Limb (tissue), 2 donors: Measurements from ENCODE around the gene STXBP6.

Experiments used
- DNase-seq, 2 donors: peaks; one replicate each; pipeline ENCODE4 v3.0.0-alpha.2; 2016; ENCODE audit errors: extremely low spot score in 2 of 2

Gene STXBP6

DNA sequence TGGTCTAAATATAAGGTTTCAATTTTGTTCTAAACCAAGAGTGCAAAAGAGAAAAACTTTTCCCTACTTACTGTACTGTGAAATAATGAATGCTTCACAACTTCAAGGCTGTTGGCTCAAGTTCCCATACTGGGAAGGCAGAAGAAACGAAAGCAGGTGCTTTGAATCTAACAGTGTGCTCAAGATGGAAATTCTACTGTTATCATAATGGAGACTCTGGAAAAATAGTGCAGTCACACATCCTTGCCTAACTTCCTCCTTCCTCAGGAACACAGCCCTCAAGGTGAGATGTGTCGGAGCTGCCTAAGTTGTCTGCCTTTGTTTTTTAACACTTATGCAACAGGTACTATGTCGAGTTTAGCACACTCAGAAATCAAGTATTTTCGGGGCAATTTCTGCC lies 131.1 kb downstream of the STXBP6 start:
- no peak for DNase-seq

DNA sequence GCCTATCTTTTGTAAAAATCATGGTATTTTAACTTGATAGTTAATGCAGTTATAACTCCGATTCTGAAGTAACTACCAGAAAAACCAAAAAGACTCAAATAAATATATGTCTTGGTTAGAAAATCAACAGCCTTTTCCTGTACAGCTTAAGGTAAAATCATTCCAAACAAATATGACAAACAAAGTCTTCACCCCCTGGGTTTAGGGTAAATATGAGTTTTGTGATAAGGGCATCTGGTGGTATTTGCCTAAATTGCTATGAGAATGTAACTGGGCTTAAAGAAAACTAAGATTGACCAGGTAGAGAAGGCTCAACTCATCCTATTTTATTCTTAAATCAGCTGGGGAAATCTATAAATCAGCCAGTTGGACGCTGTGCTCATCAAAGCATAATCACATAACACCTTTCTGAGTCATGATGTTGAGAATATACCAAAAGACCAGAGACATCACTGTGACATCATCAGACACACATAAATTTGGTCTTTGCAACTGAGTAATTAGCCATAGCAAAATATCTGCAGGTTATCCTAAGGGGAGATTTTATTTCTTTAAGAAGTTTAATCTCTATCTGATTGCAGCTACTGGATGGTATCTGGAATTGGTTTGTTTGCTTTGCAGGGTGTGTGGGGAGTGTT lies 133.9 kb downstream of the STXBP6 start:
- DNase-seq: no peak

DNA sequence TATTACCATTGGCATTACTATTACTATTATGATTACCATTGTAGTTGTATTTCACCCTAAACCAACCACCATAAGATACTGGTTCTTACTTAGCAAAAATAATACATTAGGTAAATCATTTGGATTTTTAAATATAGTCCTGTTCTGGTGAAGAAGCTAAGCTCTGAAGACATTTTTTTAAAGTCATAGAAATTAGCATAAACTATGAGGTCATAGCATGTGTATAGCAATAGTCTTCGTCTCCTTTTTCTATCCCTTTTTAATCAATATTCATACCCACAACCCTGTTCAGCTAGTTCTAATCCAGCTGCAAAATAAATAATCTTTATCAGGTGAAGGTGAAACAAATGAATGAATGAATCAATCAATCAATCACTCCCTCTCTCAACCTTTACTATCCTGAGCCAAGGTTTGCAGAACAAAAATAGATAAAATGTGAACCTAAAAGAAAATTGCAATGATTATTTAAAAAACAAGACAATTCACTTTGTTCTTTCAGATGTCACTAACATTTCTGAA lies 134.5 kb downstream of the STXBP6 start:
- DNase-seq: no peak

DNA sequence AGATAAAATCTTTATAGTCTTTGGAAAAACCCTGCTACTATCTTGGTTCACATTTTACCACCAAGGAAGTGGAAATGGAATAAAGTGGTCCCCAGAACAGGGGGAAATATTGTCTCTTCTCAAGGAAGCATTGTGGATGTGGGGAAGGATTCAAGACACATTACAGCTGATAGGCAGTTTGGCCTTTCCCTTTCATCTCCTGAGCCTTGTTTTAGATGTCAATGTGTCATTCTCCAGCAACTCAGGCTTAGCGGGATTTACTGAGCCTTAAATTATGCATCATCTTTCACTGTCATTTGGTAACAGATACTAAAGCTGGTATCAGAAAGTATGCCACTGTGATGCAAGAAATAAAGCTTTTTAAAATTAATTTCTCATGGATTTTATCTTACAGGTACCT lies 136.2 kb downstream of the STXBP6 start:
- no peak for DNase-seq

DNA sequence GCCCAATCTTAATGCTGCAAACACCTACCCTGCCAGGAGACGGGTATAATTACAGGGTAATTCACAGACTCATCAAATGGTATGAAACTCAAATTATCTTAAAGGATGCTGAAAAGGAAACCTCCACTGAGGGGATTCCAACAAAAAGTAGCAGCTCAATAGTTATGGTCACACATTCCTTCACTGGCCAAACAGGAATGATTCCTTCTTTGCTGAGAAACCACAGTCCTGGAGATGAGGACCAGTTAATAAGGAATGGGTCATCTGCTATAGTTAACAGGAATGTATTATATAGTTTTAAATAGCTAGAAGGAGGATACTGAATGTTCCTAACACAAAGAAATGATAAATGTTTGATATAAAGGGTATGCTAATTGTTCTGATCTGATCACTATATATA lies 136.9 kb downstream of the STXBP6 start:
- no peak for DNase-seq

DNA sequence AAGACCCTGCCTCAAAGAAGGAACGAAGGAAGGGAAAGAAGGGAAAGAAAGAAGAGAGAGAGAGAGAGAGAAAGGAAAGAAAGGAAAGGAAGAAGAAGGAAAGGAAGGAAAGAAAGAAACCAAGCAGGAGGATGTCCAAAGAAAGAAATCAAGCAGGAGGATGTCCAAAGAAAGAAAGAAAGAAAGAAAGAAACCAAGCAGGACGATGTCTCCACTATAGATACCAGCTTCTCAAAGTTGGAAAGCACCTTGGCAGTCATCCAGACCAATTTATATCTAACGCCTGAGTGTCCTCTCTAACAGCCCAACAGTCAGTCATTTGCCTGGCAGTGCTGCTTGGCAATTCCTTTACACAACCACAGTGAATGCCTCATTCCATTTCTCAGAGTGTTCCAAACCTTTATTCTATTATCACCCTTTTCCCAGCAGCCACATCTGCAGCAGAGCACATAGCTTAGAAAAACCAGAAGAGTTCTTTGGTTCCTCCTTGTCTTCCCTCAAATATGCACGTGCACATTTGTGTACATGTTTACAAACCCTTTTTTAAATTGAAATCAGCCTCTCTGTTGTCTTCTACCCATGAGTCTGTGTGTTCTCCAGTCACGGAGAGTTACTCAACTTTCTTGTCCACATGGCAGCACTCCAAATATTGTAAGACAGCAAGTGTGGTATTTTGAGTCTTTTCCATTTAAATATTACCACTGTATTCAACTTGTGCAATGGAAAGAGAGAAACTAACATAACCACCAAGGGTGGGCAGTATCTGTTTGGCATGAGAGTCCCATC lies 138.4 kb downstream of the STXBP6 start:
- DNase-seq: no peak

DNA sequence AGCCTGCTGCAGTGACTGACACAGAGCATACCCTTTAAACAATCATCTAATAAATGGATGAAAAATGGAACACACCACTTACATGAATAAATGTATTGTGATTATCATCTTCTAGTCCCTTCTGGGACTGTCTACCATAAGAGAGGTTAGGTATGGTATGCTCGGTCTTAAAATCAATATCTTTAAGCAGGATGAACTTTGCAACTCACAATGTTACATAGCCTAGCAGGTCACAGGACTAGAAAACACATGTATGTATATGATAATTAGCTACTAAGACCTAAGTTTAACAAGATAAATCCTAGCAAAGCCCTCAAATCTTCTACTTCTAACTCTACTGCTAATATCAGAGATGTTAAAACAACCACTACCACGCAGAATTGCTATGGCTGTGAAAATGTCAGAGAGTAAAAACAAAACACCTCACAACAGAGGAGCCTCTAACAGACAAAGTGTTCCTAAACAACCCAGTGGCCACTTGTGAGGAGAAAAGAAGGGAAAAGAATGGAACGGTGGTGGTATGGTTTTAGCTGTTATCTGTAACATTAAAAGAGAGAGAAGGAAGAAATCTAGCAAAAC lies 139.4 kb downstream of the STXBP6 start:
- no peak for DNase-seq

DNA sequence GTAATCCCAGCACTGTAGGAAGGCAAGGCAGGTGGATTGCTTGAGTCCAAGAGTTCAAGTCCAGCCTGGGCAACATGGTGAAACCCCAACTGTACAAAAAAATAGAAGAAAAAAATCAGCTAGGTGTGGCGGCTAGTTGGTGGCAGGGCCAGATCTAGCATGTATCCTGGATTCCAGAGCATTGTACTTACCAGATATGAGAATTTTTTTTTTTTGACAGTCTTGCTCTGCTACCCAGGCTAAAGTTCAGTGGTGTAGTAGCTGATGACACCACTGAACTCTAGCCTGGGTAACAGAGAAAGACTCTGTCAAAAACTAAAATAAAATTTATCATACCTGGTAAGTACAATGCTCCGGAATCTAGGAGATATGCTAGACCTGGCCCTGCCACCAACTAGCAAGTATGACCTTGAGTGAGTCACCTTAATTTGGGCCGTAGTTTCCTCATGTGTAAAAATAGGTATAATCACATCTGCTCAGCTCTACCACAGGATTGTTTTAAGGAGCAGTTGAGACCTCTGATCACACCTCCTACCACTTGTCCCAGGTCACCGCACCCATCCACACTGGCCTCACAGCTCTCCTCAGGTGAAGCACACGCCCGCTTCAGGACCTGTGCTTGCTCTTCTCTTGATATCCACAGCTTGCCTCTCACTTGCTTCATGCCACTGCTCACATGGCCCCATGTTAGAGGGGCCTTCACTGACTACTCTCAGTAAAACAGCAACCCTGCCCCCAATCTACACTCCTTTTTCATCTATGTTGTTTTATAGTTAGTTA lies 140.2 kb downstream of the STXBP6 start:
- DNase-seq: no peak

DNA sequence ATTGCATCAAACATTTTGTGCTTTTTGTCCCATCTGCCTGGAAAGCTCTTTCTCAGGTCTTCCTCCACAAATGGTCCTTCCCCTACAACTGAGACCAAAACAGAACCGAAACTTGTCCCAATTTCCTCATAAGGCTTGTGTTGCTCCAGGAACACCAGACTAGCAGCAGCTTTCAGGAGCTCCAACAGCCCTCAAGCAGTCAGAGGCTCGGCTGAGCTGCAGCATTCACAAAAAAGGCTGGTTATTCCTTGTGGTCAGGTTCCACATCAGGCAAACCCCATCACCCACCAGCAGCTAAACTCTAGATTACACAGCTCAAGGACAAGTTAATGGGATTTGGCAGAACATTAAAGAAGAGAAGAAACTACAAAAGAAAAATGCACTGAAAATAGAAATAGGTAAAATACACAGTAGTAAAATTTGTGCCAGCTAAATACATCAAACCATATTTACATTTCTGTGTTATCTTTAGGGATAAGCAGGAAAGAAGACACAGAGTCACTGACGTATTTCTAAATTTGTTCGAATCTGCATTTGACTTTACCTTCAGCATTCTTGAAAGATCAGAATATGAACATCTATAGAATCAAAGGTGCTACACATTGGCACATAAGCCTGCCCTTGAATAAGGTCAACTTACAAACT lies 141.2 kb downstream of the STXBP6 start:
- no peak for DNase-seq

DNA sequence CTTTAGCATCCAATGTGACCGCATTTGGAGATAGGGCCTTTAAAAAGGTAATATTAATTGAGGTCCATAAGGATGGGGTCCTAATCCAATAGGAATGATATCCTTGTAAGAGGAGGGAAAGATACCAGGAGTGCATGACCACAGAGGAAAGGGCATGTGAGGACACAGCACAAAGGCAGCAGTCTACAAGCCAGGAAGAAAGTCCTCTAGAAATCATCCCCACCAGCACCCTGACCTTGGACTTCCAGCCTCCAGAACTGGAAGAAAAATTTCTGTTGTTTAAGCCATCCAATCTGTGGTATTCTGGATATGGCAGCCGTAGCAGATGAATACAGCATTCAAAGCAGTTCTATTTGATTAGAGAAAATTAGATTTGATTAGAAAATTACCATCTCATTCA lies 145.4 kb downstream of the STXBP6 start:
- no peak for DNase-seq

DNA sequence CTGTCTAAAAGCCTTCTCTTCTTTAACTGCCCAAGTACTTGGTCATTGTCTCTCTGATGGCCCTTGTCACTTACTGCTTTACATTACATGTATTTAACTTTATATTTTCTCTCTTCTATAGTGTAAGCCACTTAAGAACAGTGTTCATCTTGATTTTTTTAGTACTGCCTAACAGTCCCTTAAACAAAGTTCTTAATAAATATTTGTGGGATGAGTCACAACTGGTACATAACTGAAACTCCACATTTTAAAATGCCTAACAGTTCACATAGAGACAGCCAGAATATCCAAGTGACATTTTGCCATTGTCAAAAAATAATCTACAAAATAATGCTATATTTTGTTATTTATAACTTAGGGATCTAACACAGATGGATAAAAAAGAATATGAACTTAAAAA lies 146.6 kb downstream of the STXBP6 start:
- no peak for DNase-seq

DNA sequence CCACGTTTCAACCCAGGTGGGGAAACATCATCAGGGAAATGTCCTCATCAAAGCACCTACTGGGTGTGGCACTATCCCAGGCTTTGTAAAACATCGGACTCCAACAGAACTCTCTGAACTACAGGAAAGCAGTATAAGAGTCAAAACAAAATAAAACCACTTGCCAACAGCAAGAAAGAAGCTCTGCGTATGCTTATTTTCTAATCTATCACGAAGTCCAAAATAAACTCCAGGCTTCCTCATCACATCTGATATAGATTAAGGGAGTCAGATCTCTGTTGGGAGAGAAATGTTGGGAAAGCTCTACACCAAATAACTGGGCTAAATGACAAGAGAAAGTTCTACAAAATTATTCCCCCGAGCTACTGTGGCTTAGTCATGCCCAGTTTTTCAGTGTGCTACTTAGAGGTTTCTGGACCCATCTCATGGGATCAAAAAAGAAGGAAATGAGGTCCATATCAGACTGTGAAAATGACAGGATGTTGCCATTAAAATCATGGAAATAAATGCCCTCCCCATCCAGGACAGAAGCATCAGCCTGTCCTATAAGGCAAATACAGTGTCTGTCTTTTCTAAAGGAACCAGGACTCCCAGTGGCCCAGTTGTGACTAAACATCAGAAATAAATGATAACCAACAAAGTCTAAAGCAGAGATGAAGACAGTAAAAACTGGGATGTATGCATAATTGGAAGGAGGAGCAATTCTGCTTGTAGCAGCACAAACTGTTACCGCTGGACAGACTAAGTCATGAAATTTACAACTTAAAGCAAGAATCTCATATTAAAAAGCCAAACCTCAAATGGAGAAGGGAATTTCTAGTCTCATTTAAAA lies 149.5 kb downstream of the STXBP6 start:
- peak; percentile 37 to 73 for DNase-seq

DNA sequence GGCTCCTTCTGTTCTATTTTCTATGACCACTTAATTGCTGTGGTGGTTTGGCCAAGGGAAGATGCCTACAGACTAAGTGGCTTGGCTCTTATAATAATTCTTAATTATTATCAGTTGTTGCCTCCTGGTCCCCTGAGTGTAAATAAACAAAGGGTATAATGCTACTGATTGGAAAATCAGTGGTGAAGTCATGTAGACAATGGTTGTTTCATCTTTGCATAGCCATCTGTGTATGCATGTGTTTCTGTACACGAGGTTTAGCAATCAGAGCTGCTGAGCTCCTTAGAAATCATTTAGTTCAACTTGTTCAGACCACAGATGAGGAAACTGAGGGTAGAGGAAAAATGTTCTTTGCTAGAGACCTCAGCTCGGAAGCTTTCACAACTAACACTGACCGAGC lies 152.2 kb downstream of the STXBP6 start:
- no peak for DNase-seq

DNA sequence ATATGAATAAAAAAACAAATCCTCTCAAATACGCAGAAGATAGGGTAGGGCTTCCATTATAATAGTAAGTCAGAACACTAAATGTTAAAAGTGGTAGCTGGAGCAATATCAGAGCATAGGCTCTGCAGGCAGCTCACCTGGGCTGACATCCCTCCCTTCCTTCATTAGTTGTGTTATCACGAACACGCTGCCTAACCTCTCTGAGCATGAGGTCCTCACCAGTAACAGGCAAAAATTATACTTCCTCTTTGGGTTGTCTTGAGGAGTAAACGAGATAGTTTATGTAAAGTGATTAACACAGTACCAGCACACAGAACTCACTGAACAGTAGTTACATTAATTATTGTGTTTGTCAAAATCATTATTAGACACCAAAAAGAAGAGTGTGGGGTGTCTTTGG lies 154.3 kb downstream of the STXBP6 start:
- no peak for DNase-seq

DNA sequence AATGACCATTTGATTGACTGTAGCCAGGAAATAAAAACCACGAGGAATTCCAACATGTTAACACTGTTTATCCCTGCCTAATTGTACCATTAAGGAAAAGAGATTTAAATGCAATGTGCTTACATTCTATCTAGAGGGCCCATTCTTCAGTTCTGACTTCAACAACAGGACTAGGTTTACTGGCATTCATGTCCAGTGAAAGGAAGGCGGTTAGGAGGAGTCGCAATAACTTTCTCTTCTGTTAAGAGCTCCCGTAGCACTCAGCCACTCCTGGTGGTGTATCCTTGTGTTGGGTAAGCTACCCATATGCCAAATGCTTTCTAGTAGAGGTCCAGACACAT lies 154.7 kb downstream of the STXBP6 start:
- no peak for DNase-seq

DNA sequence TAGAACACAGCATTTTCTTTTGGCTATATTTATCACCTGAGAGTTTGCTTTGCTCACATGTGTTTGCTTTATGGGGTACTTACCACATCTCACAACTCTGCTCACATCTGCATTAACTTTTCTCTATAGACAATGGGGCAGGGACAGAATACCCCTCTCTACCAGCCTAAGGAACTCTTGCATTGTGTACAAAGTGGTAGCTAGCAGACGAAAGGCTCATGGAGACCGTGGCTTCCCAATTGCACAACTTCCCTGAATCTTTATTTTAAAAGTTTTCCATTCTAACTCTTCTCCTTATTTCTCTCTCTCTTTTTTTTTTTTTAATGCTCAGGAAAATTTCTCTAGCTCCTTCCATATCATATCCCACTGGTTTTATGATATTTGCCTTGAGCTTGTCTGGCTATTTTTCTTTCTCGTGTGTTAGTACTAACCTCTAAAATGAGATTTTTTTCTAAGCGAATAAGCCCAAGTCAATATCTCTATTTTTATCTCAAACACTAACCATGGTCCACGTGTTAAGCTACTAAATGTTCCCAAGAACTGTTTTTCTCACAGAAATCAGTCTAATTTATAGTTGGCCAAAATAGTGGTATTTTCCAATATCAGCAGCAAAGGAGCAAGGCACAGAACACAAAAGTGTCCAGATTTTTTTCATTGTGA lies 155.2 kb downstream of the STXBP6 start:
- no peak for DNase-seq

DNA sequence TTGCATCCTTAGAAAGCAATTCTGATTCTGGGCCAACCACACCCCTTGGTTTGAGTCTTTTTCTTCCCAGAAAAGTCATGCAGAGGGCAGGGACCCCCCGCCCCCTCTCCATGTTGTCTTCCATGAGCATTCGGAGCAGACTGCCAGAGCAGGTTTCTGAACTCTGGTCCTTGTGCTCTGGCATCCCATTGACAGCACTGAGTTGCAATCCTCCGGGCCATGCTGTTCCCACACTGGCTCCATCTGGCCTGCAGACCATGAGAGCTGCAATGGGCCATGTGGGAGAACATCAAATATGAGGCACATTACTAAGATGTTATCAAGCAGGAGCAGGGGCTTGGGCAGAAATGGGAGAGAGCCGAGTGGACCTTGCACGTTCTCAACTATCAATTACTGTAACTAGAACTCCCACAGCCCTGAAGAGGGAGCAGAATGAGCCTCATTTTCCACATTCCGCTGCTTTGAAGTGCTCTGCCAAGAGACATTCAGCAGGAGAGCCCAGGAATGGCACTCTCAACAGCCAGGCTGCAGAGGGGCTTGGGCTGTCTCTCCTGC lies 157.4 kb downstream of the STXBP6 start:
- DNase-seq: no peak

DNA sequence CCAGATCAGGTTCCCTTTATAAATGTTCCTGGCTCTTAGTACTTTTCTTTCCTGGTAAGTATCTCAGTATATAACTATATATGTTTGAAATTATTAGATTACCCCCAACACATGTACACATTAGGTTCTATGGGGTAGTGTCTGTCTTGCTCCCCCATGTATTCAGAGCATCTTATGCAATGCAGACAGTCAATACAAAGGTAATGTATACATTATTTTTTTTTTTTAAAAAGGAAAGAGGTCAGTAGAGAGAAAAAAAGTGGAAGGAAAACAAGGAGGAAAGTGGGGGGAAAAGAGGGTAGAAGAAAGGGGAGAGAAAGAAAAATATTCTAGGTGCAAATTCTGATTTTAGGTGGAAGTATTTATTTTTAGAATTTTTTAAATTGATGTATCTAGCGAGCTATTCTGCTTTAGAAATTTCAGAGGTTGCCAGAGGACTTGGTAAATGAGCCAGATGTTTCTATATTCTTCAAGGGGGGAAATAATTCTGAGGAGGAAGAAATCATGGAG lies 157.9 kb downstream of the STXBP6 start:
- no peak for DNase-seq

DNA sequence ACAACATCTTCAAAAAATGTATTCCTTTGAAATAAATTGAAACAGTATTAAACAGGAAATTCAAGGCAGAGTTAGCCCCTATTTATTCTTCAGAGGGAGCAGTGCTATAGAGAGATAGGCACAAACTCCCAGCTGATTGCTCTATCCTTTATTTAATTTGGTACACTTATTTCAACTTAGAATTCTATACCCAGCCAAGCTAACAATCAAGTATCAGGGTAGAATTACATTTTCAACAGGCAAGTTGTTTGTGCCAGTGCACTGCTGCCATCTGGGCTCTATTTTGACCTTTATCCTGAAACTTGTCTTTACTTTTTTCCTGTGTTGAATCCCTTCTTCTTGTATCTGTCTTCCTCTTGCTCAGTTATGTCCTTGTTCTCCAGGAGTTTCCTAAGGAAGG lies 159.2 kb downstream of the STXBP6 start:
- DNase-seq: no peak

DNA sequence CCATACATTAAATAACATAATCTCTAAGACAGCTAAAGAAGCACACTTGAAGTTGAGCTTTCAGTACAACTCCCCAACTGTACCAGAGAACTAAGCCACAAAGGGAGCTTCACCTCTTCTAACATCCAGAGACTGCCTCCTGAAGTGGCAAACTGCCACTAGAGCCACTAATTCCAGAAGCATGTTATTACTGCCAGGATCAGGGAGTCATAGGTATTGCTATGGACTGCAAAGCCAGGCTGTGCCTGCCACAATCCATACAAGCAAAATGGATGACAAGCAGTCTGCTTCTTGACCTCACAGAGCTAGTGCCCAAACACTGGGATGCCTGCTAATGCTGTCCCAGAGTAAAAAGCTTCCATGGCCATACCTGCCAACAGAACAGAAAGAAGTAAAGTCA lies 160.1 kb downstream of the STXBP6 start:
- DNase-seq: no peak
